B cell (primary cell): Measurements from ENCODE around the gene AQP5. TPM values are rescaled to one million over a fixed set of nuclear protein-coding genes. Genes with fewer than 3 reads are reported as not detected.

ENCODE experiments used
- ATAC-seq: fragments of 200-7000 bp; cut with Tn5 transposase; one replicate; pipeline ENCODE4 v1.10.0; 2021; ENCODE audit warnings: low read depth, mild to moderate bottlenecking, moderate number of reproducible peaks, moderate library complexity
- CTCF ChIA-PET: fragments of 350-600 bp; sonication (Branson Sonifier 250); formaldehyde crosslinking; loops from one replicate; lab custom pipeline; 2021; ENCODE audit warnings: antibody characterized with exemption, inconsistent platforms; lab: Charles Lee
- POLR2A ChIA-PET: fragments of 350-600 bp; sonication (Branson Sonifier 250); formaldehyde crosslinking; loops from one replicate; lab custom pipeline; 2021; ENCODE audit warnings: antibody characterized with exemption; lab: Charles Lee
- DNase-seq: peaks from one replicate; pipeline ENCODE4 v3.0.0; 2013
- H2AFZ ChIP-seq: 2 replicates; pipeline ENCODE4 v1.6.1; 2012; ENCODE audit warnings: mild to moderate bottlenecking, low read depth, low read length; ENCODE audit not compliant: insufficient read depth, poor library complexity, severe bottlenecking
- H3K27ac ChIP-seq, 2 donors: 1 replicate in 1 of 2; 2 replicates in 1 of 2; pipeline ENCODE4 v1.5.1; 2012 to 2013; ENCODE audit warnings: low read length in 2 of 2, mild to moderate bottlenecking in 2 of 2, moderate library complexity in 1 of 2
- H3K27me3 ChIP-seq, 4 experiments: fragments of 200-600 bp in 1 of 4; sonication (generic) in 1 of 4; replicated peaks in 1 of 4; 1 replicate in 2 of 4; 2 replicates in 2 of 4; pipeline versions ENCODE4 v1.6.1 to v1.7.0; 2013 to 2016; ENCODE audit warnings: low read length in 3 of 4, mild to moderate bottlenecking in 2 of 4, mixed read lengths in 1 of 4, moderate library complexity in 1 of 4; ENCODE audit not compliant: insufficient read depth in 4 of 4, control insufficient read depth in 3 of 4; ENCODE audit errors: control extremely low read depth in 1 of 4
- H3K36me3 ChIP-seq, 2 experiments: replicated peaks in 1 of 2; 1 replicate in 1 of 2; 2 replicates in 1 of 2; pipeline versions ENCODE4 v1.6.1 to v1.7.1; 2013; ENCODE audit warnings: low read length in 1 of 2; ENCODE audit not compliant: insufficient read depth in 2 of 2, control insufficient read depth in 1 of 2; ENCODE audit errors: control extremely low read depth in 1 of 2, extremely low read depth in 1 of 2
- H3K4me1 ChIP-seq, 2 donors: fragments of 200-600 bp in 1 of 2; sonication (generic) in 1 of 2; 1 replicate in 1 of 2; 2 replicates in 1 of 2; pipeline versions ENCODE4 v1.5.1 to v1.6.1; 2013 to 2017; ENCODE audit warnings: low read length in 2 of 2; ENCODE audit not compliant: control insufficient read depth in 2 of 2, insufficient read depth in 2 of 2
- H3K4me2 ChIP-seq: replicated peaks from 2 replicates; pipeline ENCODE3; 2012; ENCODE audit warnings: mild to moderate bottlenecking, low read depth, low read length; ENCODE audit not compliant: poor library complexity, severe bottlenecking
- H3K4me3 ChIP-seq, 5 experiments: fragments of 200-600 bp in 1 of 5; sonication (generic) in 1 of 5; 1 replicate in 3 of 5; 2 replicates in 2 of 5; pipeline versions ENCODE4 v1.5.1 to v1.7.0; 2011 to 2016; ENCODE audit warnings: low read length in 4 of 5, mild to moderate bottlenecking in 4 of 5, low read depth in 2 of 5, control low read depth in 1 of 5, moderate library complexity in 1 of 5; ENCODE audit not compliant: insufficient read depth in 1 of 5; ENCODE audit errors: control extremely low read depth in 1 of 5, extremely low read depth in 1 of 5
- H3K79me2 ChIP-seq: fragments of 200-600 bp; sonication (generic); one replicate; pipeline ENCODE4 v1.6.0; 2016; ENCODE audit warnings: low read length; ENCODE audit not compliant: control insufficient read depth, insufficient read depth
- H3K9ac ChIP-seq: fragments of 200-600 bp; sonication (generic); 2 replicates; pipeline ENCODE4 v1.6.1; 2017; ENCODE audit warnings: mild to moderate bottlenecking, low read length, moderate library complexity
- H3K9me3 ChIP-seq, 3 donors: one replicate each; pipeline versions ENCODE4 v1.6.1 to v1.7.1; 2013; ENCODE audit warnings: low read length in 2 of 3; ENCODE audit not compliant: control insufficient read depth in 2 of 3, insufficient read depth in 1 of 3; ENCODE audit errors: control extremely low read depth in 1 of 3
- H4K20me1 ChIP-seq: 2 replicates; pipeline ENCODE4 v1.6.0; 2012; ENCODE audit warnings: mild to moderate bottlenecking, low read length; ENCODE audit not compliant: insufficient read depth, control insufficient read depth, poor library complexity, severe bottlenecking
- H3K27ac Mint-ChIP-seq: one replicate; pipeline ENCODE4 v1.8.0; 2021; ENCODE audit warnings: mixed read lengths
- H3K27me3 Mint-ChIP-seq: one replicate; pipeline ENCODE4 v1.8.0; 2021; ENCODE audit warnings: mixed read lengths
- H3K4me1 Mint-ChIP-seq: one replicate; pipeline ENCODE4 v1.8.0; 2021; ENCODE audit warnings: mixed read lengths
- H3K4me3 Mint-ChIP-seq: one replicate; pipeline ENCODE4 v1.8.0; 2021; ENCODE audit warnings: mixed read lengths
- H3K9me3 Mint-ChIP-seq: one replicate; pipeline ENCODE4 v1.8.0; 2022; ENCODE audit warnings: mixed read lengths; ENCODE audit not compliant: insufficient read depth
- CTCF ChIP-seq: fragments of 200-600 bp; IDR thresholded peaks from one replicate; pipeline ENCODE4 v1.8.0; 2022; ENCODE audit warnings: antibody characterized with exemption, mild to moderate bottlenecking
- EZH2 ChIP-seq: IDR thresholded peaks from 2 replicates; pipeline ENCODE4 v1.6.1; 2012; ENCODE audit warnings: borderline replicate concordance, low read depth, mild to moderate bottlenecking, moderate library complexity, low read length; ENCODE audit not compliant: insufficient read depth, poor library complexity, severe bottlenecking
- WGBS: methylation state at CpG from one replicate; pipeline ENCODE4 v1.1.5; 2013; ENCODE audit warnings: missing lambda C conversion rate; ENCODE audit not compliant: insufficient coverage; 5-methylcytosine and 5-hydroxymethylcytosine counted together
- intact Hi-C: fragments of 100-400 bp; cut with micrococcal nuclease; formaldehyde crosslinking; loops from one replicate; pipeline ENCODE4 v1.10.0; 2022
- polyA plus RNA-seq: library from polyadenylated mRNA; depleted of rRNA; stranded (reverse); fragments of >200 nt; gene quantifications from 2 replicates; pipeline ENCODE4 v1.2.3, GENCODE V29; 2012
- total RNA-seq, 2 donors: library from RNA; stranded (reverse); fragments of 120-200 nt in 1 of 2; gene quantifications; 1 replicate in 1 of 2; 2 replicates in 1 of 2; pipeline versions ENCODE4 v1.2.3 to v1.2.4, GENCODE V29; 2013 to 2022

Gene AQP5
- total and polyA plus RNA-seq, 2 donors (not counting 1 experiment from before 2014, with no cell fraction given) = not detected

GRCh38 chr12:49972129-49972528 is 10.5 kb downstream of the AQP5 start:
- no peak overlapping the region for H3K9ac ChIP-seq
- H3K4me3 ChIP-seq = no peak overlapping the region
- H4K20me1 ChIP-seq = no peaks in the 10 kb centered on the region
- H3K27ac ChIP-seq = no peak overlapping the region
- 80% methylated on average over 1 of the region's 9 CpGs for WGBS
- Mint-ChIP-seq H3K4me1 (peaks cover 2% of the 10 kb centered on the region), H3K27ac (no peak overlapping the region), H3K4me3 (no peak overlapping the region), H3K27me3 (peaks cover 7% of the 10 kb centered on the region), H3K9me3 (no peaks in the 10 kb centered on the region)
- no peaks in the 10 kb centered on the region for H3K79me2 ChIP-seq
- ATAC-seq (no peak), DNase-seq (no peak)
- H3K4me1 ChIP-seq = peaks cover 9% of the 10 kb centered on the region in 2 donors
- no peak for TF ChIP-seq EZH2
- TF ChIP-seq CTCF = no peak
- H3K4me2 ChIP-seq = no peak overlapping the region
- H3K36me3 ChIP-seq = no peaks in the 10 kb centered on the region
- ChIA-PET CTCF (interaction anchor here (1.2 to 1.3 kb wide), 2 partner anchors 13 to 203 kb away, joined by 3 read pairs; no protein-coding TSS in a partner anchor), POLR2A (no interaction called here)
- H2AFZ ChIP-seq = no peak overlapping the region
- no peaks in the 10 kb centered on the region for H3K9me3 ChIP-seq
- H3K27me3 ChIP-seq = peaks cover 0 to 33% (median 10%) of the 10 kb centered on the region in 4 experiments
- intact Hi-C loops = no loop called here

GRCh38 chr12:49972641-49973360 is 11.1 kb downstream of the AQP5 start, which contains the start of gene AQP6:
Gene AQP6 (plus strand): TSS chr12:49972947. CDS start chr12:49973174, 227 bp downstream.
- H3K27ac Mint-ChIP-seq = no peak within 1 kb of the TSS
- intact Hi-C loops = no loop called here
- Histone ChIP-seq H3K4me3 (no peak within 1 kb of the TSS), H3K9me3 (no peaks in the 10 kb centered on the region), H3K9ac (no peak within 1 kb of the TSS), H3K79me2 (no peaks in the 10 kb centered on the region), H3K27ac (no peak within 1 kb of the TSS), H2AFZ (no peak within 1 kb of the TSS), H3K4me1 (peaks cover 2% of the 10 kb centered on the region in 2 donors), H4K20me1 (no peaks in the 10 kb centered on the region), H3K27me3 (peaks cover 0 to 27% (median 7%) of the 10 kb centered on the region in 4 experiments), H3K4me2 (no peak within 1 kb of the TSS), H3K36me3 (no peaks in the 10 kb centered on the region)
- TF ChIP-seq CTCF (no peak), EZH2 (no peak)
- no peak for DNase-seq
- ChIA-PET CTCF (interaction anchor here (1.2 to 1.3 kb wide), 2 partner anchors 14 to 203 kb away, joined by 3 read pairs; no protein-coding TSS in a partner anchor), POLR2A (no interaction called here)
- 87% methylated on average over 18 of the region's 18 CpGs for WGBS
- no peaks in the 10 kb centered on the region for H3K9me3 Mint-ChIP-seq
- ATAC-seq = no peak
- H3K4me1 Mint-ChIP-seq = no peaks in the 10 kb centered on the region
- H3K4me3 Mint-ChIP-seq = no peak within 1 kb of the TSS
- H3K27me3 Mint-ChIP-seq = peaks cover 7% of the 10 kb centered on the region
